Mesodermal cell (in vitro differentiated cells): ENCODE results near the gene TRNP1. TPM values are rescaled to one million over a fixed set of nuclear protein-coding genes. Genes with fewer than 3 reads are reported as not detected.
"Not testable (repeated sequence)": the region's sequence is repeated elsewhere in the genome, so short reads cannot be mapped to it uniquely, and the experiment has no call there.

Experiments used
- H3K27ac ChIP-seq: 2 replicates; pipeline ENCODE4 v1.7.0; 2013; ENCODE audit warnings: mild to moderate bottlenecking, low read depth, low read length, moderate library complexity; ENCODE audit not compliant: severe bottlenecking
- H3K36me3 ChIP-seq: 2 replicates; pipeline ENCODE4 v1.7.1; 2013; ENCODE audit warnings: mild to moderate bottlenecking, low read length, moderate library complexity; ENCODE audit not compliant: control insufficient read depth, insufficient read depth
- H3K4me1 ChIP-seq: one replicate; pipeline ENCODE4 v1.7.1; 2013; ENCODE audit warnings: mild to moderate bottlenecking, low read length; ENCODE audit not compliant: insufficient read depth, control insufficient read depth, poor library complexity, severe bottlenecking
- H3K4me3 ChIP-seq: 2 replicates; pipeline ENCODE4 v1.7.0; 2013; ENCODE audit warnings: low read length, control low read depth, mild to moderate bottlenecking; ENCODE audit not compliant: insufficient read depth, poor library complexity, severe bottlenecking; ENCODE audit errors: extremely low read depth
- H3K9me3 ChIP-seq: 2 replicates; pipeline ENCODE4 v1.7.1; 2013; ENCODE audit warnings: mild to moderate bottlenecking, low read length, moderate library complexity; ENCODE audit not compliant: control insufficient read depth
- WGBS, 2 experiments: methylation state at CpG; one replicate each; pipeline ENCODE4 v1.1.5; 2013; ENCODE audit warnings: missing lambda C conversion rate in 2 of 2; ENCODE audit not compliant: insufficient coverage in 2 of 2; 5-methylcytosine and 5-hydroxymethylcytosine counted together
- polyA plus RNA-seq, 2 experiments: library from polyadenylated mRNA; stranded (reverse); fragments of 50-300 nt; gene quantifications; one replicate each; pipeline ENCODE4 v1.2.3, GENCODE V29; 2013

Gene TRNP1
- 11.3 TPM for polyA plus RNA-seq (2013, experiment 1 of 2)
- polyA plus RNA-seq (2013, experiment 2 of 2): 9.1 TPM

GRCh38 chr1:26993237-26994019, at the start of gene TRNP1:
Gene TRNP1, plus strand, starts transcription at chr1:26993692. Its CDS starts 95 bp downstream, at chr1:26993787.
- H3K9me3 ChIP-seq: no peaks in the 10 kb centered on the region
- 0% methylated on average over 40 to 41 of the region's 61 CpGs for WGBS, 2 experiments
- H3K27ac ChIP-seq: peak within 1 kb of the TSS; percentile 18
- peaks cover 25% of the 10 kb centered on the region for H3K4me1 ChIP-seq
- peak within 1 kb of the TSS; percentile 54 for H3K4me3 ChIP-seq
- no peaks in the 10 kb centered on the region for H3K36me3 ChIP-seq

DNA sequence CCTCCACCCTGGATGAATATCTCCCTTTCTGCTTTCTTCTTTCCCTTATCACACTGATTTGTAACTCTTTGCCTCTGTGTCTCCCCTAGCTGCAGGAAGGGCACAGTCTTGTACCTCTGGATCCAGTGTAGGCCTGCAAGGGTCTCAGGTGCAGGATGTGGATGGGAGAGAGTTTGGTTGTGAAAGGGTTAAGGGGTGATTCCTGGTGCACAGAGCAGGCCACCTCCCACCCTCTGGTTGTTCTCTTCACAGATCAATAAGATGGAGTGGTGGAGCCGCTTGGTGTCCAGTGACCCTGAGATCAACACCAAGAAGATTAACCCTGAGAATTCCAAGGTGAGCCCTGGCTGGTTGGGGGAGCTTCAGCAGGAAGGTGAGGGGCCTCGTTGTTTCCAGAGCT, 48.4 kb upstream of the TRNP1 start:
- Histone ChIP-seq H3K9me3 (no peaks in the 10 kb centered on the region), H3K36me3 (peaks cover 67% of the 10 kb centered on the region), H3K4me1 (peaks cover 4% of the 10 kb centered on the region), H3K27ac (no peak overlapping the region), H3K4me3 (no peak overlapping the region)
- 93 to 100% methylated on average over 1 to 2 of the region's 2 CpGs for whole genome bisulfite sequencing, 2 experiments

- 98 to 100% methylated on average over 6 to 8 of the region's 8 CpGs for WGBS, 2 experiments
- H3K36me3 ChIP-seq: peaks cover 67% of the 10 kb centered on the region
Measured at GRCh38 chr1:26945728-26946127, 47.8 kb upstream of the TRNP1 start.

GRCh38 chr1:26946270-26946669, 47.2 kb upstream of the TRNP1 start:
- Histone ChIP-seq H3K36me3 (peaks cover 65% of the 10 kb centered on the region), H3K27ac (no peak overlapping the region), H3K4me1 (no peaks in the 10 kb centered on the region), H3K9me3 (no peaks in the 10 kb centered on the region), H3K4me3 (no peak overlapping the region)
- WGBS, 2 experiments: 92 to 98% methylated on average over 4 of the region's 4 CpGs

More at GRCh38 chr1:26945728-26946127, 47.8 kb upstream of the TRNP1 start:
- Histone ChIP-seq H3K4me1 (no peaks in the 10 kb centered on the region), H3K9me3 (no peaks in the 10 kb centered on the region), H3K27ac (no peak overlapping the region), H3K4me3 (no peak overlapping the region)

DNA sequence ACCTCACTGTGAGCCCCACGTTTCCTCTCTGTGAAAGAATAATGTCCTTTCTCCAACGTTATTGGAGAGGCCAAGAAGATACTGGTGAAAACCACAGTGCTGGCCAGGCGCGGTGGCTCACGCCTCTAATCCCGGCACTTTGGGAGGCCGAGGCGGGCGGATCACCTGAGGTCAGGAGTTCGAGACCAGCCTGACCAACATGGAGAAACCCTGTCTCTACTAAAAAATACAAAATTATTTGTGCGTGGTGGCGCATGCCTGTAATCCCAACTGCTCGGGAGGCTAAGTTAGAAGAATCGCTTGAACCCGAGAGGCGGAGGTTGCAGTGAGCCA, 44.8 kb upstream of the TRNP1 start:
- H3K27ac ChIP-seq, H3K4me1 ChIP-seq, H3K9me3 ChIP-seq, H3K4me3 ChIP-seq: not testable (repeated sequence)
- WGBS, 2 experiments: 92 to 96% methylated on average over 4 to 10 of the region's 16 CpGs
- H3K36me3 ChIP-seq: peaks cover 41% of the 10 kb centered on the region

DNA sequence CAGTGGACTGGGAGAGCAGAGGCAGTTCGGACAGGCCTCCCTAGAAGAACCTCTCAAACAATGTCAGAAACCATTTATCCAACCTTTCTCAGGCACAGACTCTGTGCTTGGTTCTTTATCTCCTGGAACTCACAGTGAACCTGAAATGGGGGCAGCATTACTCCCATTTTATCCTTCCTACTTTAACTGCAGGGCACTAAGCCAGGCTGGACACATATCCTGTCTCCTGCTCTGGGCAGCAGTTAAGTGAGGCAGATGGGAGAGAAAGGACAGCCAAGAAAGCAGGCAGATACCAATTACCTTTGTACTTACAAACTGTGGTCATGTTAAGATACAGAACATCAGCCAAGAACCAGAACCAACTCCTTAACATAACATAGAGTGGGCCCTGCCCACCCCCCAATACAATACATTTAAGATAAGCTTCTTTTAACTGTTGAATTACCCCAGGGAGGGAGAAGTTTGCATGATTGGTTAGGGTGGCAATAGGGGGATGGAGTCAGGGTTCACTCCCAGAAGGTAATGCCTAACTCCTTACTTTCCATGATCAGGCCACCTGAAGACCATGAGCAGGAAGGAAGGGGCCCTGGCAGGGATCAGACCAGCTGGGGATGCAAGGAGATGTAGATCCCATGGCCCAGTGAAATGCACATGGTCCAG, 44.1 kb upstream of the TRNP1 start:
- H3K4me3 ChIP-seq: no peak overlapping the region
- H3K36me3 ChIP-seq: peaks cover 34% of the 10 kb centered on the region
- WGBS, 2 experiments: 83 to 100% methylated on average over 1 of the region's 1 CpG
- no peaks in the 10 kb centered on the region for H3K9me3 ChIP-seq
- H3K4me1 ChIP-seq: no peaks in the 10 kb centered on the region
- no peak overlapping the region for H3K27ac ChIP-seq

- WGBS, 2 experiments: 87 to 94% methylated on average over 3 of the region's 3 CpGs
Measured at GRCh38 chr1:26949926-26950319, 43.6 kb upstream of the TRNP1 start.

GRCh38 chr1:26950602-26951001, 42.9 kb upstream of the TRNP1 start:
- Histone ChIP-seq H3K4me1 (no peaks in the 10 kb centered on the region), H3K4me3 (no peak overlapping the region), H3K36me3 (peaks cover 22% of the 10 kb centered on the region), H3K27ac (no peak overlapping the region), H3K9me3 (no peaks in the 10 kb centered on the region)
- 82 to 92% methylated on average over 4 to 6 of the region's 8 CpGs for WGBS, 2 experiments

More at GRCh38 chr1:26949926-26950319, 43.6 kb upstream of the TRNP1 start:
- Histone ChIP-seq H3K9me3 (no peaks in the 10 kb centered on the region), H3K4me3 (no peak overlapping the region), H3K36me3 (peaks cover 29% of the 10 kb centered on the region), H3K27ac (no peak overlapping the region), H3K4me1 (no peaks in the 10 kb centered on the region)

GRCh38 chr1:26951216-26951615, 42.3 kb upstream of the TRNP1 start:
- WGBS, 2 experiments: 92 to 94% methylated on average over 14 of the region's 14 CpGs
- H3K36me3 ChIP-seq: peaks cover 16% of the 10 kb centered on the region
- H3K9me3 ChIP-seq: no peaks in the 10 kb centered on the region
- H3K4me1 ChIP-seq: no peaks in the 10 kb centered on the region
- H3K4me3 ChIP-seq: no peak overlapping the region
- no peak overlapping the region for H3K27ac ChIP-seq

GRCh38 chr1:26951821-26952497, 41.5 kb upstream of the TRNP1 start:
- no peak overlapping the region for H3K4me3 ChIP-seq
- H3K9me3 ChIP-seq: no peaks in the 10 kb centered on the region
- H3K36me3 ChIP-seq: peaks cover 8% of the 10 kb centered on the region
- no peaks in the 10 kb centered on the region for H3K4me1 ChIP-seq
- 91 to 94% methylated on average over 20 to 21 of the region's 24 CpGs for WGBS, 2 experiments
- H3K27ac ChIP-seq: no peak overlapping the region
